Measurements from ENCODE around the gene HEPN1.

Gene HEPN1

DNA sequence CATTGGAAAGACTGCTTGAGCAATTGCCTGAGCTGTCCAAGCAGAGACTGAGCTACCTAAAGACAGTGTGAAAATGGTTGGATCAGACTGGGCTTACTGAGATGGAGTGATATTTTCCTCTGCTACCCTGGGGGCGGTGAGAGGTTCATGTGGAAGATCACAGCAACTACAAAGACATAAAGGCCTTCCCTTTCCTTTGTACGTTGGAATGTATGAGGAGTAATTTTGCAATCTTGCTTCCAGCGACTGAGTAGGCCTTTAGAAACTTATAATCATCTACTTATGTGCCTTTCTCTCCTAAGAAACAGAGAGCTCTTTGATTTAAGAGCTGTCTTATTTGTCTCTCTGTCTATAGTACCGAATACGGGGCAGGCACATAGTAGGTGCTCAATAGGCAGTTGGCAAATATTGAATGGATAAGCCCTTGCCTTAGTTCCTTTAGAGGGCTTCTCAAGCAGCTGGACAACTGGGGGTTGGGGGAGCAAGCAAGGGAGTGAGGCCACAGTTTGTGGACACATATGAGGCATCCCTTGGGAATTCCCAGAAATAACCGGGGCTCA, 19.2 kb downstream of the HEPN1 start:
- in situ Hi-C loops (cut with MboI; ENCODE audit: low sequenced_read_pairs): no loop called here

DNA sequence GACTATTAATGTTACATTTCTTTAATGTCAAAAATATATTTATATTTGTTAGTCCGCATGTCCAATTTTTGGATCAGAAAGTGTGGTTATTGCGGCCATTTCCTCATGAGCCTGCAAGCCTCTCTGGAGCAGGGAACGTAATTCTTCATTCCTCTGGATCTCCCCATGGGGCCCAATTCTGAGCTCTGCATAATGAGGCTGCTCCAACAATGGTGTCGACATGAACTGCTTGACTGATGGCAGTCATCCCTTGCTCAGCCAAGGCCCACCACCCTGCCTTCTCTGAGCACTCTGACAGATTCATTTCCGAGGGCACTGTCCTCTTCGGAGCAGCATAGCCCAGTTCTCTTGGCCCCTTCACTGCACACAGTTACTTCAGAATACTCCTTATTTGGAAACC, 19.9 kb downstream of the HEPN1 start:
- in situ Hi-C loops (cut with MboI; ENCODE audit: low sequenced_read_pairs): no loop called here

- in situ Hi-C loops (cut with MboI; ENCODE audit: low sequenced_read_pairs): no loop called here
Observed at GRCh38 chr11:124941703-124942102, 22.7 kb downstream of the HEPN1 start.

GRCh38 chr11:124942466-124943253, 23.6 kb downstream of the HEPN1 start:
- in situ Hi-C loops (cut with MboI; ENCODE audit: low sequenced_read_pairs): no loop called here

DNA sequence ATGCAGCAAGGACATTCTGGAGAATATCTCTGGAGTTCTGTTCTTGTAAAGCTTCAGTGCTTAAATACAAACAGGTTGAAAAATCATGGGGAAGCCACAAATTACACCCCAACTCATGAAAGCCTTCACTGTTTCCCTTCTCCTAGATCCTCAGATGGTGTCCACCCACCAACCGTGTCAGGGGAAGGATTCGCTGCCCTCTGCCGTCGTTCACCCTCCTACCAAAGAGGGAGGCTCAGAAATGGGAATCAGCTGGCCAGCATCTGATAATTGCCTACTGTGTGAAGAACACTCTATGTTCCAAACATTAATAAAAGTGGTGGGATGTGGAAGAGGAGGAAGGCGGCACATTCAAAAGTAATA, 24.2 kb downstream of the HEPN1 start:
- in situ Hi-C loops (cut with MboI; ENCODE audit: low sequenced_read_pairs): no loop called here

DNA sequence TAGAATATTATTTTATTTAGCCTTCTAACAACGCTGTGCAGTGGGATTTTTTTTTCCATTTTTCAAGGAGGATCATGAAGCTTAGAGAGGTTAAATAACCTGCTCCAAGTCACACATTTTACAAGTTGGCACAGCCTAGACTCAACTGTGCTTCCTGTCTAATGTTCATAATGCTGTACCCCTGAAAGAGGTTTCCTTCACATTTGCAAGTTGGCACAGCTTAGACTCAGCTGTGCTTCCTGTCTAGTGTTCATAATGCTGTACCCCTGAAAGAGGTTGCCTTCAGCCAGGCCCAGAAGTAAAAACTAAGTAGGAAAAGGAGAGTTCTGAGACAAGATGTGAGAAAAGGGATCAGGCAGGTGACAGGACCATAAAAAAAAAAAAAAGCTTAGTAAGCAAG, 24.7 kb downstream of the HEPN1 start:
- in situ Hi-C loops (cut with MboI; ENCODE audit: low sequenced_read_pairs): no loop called here

GRCh38 chr11:124944565-124944964, 25.5 kb downstream of the HEPN1 start:
- in situ Hi-C loops (cut with MboI; ENCODE audit: low sequenced_read_pairs): no loop called here

DNA sequence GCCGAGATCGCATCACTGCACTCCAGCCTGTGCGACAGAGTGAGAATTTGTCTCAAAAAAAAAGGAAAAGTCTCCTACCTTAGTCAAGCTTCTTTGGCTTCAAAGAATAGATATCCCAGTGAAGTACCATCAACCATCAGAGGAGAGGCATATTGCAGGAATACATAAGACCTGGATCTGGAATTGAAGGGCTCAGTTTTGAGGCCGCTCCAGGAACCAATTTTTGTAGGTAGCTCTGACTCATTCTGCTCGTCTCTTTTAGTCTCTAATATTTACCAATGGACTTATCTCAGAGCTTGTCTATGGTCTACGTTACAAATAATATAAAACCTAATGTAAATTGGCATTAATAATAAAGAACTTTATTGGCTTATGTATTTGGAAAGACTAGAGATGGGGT, 26.8 kb downstream of the HEPN1 start:
- in situ Hi-C loops (cut with MboI; ENCODE audit: low sequenced_read_pairs): no loop called here

DNA sequence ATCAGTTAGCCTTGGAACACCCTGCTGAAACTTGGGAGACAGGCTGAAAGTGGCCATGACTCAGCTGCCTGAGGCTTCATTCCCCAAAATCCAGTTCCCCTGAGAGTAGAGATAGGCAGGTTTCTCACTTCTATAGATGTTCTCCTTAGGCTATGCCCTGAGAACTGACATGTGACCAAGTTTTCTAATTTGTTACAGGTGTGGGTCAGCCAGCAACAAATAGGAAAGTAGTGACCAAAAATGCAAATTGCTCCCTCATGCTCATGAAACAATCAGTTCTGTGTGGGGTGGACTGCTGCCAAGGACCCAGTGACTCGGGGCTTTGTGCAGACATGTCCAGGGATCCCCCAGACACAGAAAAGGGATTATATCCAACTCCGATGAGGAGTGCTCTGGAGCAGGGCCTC, 27.7 kb downstream of the HEPN1 start:
- in situ Hi-C loops (cut with MboI; ENCODE audit: low sequenced_read_pairs): no loop called here

DNA sequence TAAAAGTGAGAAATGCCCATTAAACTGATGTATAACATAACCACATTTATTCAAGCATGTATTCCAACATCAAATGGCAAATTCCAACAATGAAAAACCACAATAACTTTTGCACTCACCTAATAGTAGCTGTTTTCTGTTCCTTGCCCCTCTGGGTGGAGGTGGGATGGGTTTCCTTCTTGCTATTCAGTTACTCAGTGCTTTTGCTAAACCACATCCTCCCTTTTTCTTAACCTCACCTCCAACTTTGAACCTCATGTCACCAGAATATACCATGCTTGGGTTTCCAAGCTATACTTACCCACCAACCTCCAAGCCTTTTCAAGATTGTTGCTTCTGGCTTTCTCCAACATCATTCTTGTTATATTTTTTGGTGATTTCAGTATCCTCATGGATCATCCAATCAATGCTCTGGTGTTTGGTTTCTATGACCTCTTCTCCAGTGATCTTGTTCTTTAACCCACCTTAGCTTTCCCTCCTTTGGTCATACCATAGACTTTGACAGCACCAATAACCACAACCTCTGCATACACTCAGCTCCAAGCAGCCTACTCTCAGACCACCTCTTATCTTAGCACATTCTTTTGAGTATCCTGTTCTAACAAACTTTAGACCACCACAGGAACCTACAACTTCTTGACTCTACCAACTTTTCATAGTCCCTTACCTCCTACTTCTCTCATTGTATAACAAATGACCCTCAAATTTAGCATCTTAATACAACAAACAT, 31.7 kb downstream of the HEPN1 start:
- in situ Hi-C loops (cut with MboI; ENCODE audit: low sequenced_read_pairs): loop anchor here (25.0 kb wide), 2 partner anchors 187 to 387 kb away; no protein-coding TSS in a partner anchor

DNA sequence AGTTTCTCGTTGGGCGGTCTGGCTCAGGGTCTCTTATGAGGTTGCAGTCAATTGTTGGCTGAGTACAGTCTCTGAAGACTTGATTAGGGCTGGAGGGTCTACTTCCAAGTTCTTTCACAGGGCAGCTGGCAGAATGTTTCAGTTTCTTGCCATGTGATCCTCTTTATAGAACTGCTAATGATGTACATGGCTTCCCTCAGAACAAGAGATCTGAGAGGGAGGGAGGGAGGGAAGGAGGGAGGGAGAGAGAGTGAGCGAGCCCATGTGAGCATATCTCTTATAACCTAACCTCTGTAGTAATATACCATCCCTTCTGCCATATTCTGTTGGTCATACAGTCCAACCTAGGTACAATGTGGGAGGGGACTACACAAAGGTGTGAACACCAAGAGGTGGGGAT, 32.3 kb downstream of the HEPN1 start:
- in situ Hi-C loops (cut with MboI; ENCODE audit: low sequenced_read_pairs): loop anchor here (25.0 kb wide), 2 partner anchors 186 to 386 kb away; no protein-coding TSS in a partner anchor

DNA sequence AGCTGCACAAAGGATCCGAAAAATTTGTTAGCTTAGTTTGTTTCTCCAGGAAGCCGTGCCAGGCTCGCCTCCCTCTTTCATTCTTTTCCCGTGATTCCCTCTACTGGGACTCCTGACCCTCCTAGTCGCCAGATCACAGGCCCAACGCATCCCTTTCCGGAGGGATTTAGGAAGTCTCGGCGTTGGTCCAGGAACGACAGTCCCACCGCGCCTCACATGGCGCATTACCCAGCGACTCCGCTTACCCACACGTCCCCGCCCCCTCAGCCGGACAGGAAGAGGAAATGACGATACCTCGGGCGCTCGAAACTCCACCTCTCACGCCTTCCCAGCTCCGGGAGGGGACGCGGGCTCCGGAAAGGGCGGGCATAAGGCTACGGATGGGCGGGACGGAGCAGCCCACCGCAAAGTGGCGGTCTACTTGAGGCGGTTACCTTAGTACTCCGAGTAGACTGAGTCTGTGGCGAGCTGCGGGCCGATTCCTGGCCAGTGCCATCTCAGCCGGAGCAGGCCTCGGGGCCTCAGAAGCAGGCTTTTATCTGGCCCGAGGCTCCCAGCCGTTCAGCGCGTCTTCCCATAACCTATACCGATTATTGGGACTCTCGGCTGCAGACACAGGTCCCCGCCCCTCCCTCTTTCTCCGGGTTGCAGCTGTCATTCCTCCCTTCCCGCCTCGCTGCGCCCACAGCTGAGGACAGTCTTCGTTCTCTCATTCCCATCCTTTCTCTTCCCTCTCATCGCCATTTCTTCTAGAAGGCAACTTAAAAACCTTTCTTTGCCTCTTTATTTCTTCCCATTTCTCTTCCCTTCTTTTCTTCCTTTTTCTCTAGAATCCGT, 34.9 kb downstream of the HEPN1 start, which contains the start of gene CCDC15:
Gene CCDC15, plus strand, starts transcription at position 450 of the 837 bp plus-strand sequence. CDS start 531 bp downstream, outside the sequence.
- in situ Hi-C loops (cut with MboI; ENCODE audit: low sequenced_read_pairs): loop anchor here (25.0 kb wide), 2 partner anchors 183 to 383 kb away; no protein-coding TSS in a partner anchor

GRCh38 chr11:124954590-124954955, 35.5 kb downstream of the HEPN1 start:
- in situ Hi-C loops (cut with MboI; ENCODE audit: low sequenced_read_pairs): loop anchor here (25.0 kb wide), 2 partner anchors 183 to 383 kb away; no protein-coding TSS in a partner anchor

DNA sequence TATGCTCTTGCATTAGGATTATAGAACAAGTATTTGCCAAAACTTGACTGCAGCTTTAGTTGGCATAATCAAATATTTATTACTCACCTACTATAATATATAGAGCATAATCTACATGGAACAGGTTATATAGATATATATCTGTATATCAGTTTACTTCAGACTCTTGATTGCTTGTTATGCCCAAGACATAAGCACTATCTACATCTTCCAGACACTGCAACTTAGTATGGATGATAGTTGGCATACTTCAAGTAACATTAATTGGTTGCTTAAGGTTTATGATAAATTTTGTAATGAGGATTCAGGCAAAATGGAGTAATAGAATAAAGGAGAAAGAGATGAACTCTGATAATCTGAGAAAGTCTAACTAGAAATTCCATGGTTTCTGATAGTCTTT, 36.0 kb downstream of the HEPN1 start:
- in situ Hi-C loops (cut with MboI; ENCODE audit: low sequenced_read_pairs): loop anchor here (25.0 kb wide), 2 partner anchors 182 to 382 kb away; no protein-coding TSS in a partner anchor

DNA sequence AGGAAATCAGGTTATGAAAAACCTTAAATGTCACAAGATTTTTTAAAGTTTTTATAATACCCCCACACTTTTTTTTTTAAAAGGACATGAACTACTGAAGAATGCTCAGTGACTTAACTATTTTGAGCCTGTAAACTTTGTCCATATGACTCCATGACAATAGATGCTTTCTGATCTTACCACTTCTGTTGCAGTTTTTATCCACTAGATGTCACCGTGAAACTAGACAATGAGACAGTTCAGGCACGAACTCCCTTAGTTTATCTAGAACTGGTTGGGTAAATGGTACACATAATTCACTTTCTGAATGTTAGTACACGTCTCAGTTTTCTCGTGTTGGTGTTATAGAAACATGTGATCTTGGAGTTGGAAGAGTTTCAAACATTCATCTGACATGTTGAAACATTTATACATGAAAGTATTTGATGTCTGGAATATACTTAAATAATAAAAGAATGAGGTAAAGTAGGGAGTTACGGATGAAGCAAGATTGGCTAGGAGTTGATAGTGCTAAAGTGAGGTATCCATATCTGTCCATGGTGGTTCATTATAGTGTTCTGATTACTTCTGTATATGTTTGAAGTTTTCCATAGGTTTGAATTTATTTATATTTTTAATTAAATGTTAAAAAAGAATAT, 43.0 kb downstream of the HEPN1 start:
- in situ Hi-C loops (cut with MboI; ENCODE audit: low sequenced_read_pairs): loop anchor here (10.0 to 25.0 kb wide), 3 partner anchors 175 to 453 kb away; no protein-coding TSS in a partner anchor

- in situ Hi-C loops (cut with MboI; ENCODE audit: low sequenced_read_pairs): loop anchor here (10.0 to 25.0 kb wide), 3 partner anchors 169 to 447 kb away; no protein-coding TSS in a partner anchor
Observed at GRCh38 chr11:124968197-124968596, 49.1 kb downstream of the HEPN1 start.
